Measurements from ENCODE around the gene MARCHF9.
"Not testable (repeated sequence)": the region's sequence is repeated elsewhere in the genome, so short reads cannot be mapped to it uniquely, and the experiment has no call there.

MARCHF9 gene

DNA sequence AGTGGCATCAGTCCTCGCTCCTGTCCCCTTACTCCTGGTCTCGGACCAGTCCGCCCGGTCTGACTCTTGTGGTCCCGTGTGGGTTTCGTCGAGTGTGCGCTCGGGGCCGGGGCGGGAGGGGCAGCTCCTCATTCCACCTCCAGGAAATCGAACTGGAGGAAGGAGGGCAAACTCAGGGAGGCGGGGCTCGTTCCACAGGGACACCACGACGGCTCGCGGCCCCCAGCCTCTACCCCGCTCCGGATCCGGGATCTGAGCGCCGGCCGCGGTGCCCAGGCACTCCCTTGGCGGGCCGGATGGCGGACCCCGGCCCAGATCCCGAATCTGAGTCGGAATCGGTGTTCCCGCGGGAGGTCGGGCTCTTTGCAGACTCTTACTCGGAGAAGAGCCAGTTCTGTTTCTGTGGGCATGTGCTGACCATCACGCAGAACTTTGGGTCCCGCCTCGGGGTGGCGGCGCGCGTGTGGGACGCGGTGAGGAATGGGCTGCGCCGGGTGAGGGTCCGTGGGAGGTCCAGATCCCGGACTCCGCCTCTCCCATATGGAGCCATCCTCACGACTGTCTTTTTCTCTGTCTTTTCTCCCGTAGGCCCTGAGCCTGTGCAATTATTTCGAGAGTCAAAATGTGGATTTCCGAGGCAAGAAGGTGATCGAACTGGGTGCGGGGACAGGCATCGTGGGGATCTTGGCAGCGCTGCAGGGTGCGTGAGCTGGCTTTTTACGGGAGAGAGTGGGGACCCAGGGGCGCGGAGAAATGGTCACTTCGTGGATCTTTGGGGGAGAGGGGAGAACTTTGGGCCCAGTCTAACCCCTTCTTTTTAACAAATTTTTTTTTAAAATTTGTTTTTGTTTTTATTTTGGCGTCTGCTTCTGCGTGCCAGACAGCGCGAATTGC, 17.8 kb downstream of the MARCHF9 start, which contains the start of gene EEF1AKMT3:
TSS of gene EEF1AKMT3 (plus strand) at position 186 of the 894 bp plus-strand sequence. CDS start at position 297, 111 bp downstream.
- peak; percentile 18 for DNase-seq

DNA sequence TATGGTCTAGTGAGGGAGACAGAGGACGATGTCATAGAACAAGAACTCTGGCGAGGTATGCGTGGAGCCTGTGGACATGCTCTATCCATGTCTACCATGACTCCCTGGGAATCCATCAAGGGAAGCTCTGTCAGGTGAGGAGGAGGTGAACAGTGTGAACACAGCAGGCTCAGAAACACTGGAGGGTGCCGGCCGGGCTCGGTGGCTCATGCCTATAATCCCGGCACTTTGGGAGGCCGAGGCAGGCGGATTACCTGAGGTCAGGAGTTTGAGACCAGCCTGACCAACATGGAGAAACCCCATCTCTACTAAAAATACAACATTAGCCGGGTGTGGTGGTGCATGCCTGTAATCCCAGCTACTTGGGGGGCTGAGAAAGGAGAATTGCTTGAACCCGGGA, 19.7 kb downstream of the MARCHF9 start:
- DNase-seq, result not testable (repeated sequence)

DNA sequence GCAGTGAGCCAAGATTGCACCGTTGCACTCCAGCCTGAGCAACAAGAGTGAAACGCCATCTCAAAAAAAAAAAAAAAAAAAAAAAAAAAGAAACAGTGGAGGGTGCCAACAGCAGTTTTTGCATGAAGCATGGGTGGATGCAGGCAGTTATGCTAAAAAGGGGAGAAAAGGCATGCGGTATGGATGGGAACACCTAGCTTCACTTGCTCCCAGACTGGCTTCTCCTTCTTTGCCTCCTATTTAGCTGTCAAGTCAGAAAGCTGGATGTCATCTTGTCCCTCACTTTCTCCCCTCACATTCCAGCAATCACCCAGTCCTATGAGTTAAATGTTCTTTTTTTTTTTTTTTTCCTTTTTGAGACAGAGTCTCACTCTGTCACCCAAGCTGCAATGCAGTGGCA, 20.1 kb downstream of the MARCHF9 start:
- DNase-seq, result no peak

DNA sequence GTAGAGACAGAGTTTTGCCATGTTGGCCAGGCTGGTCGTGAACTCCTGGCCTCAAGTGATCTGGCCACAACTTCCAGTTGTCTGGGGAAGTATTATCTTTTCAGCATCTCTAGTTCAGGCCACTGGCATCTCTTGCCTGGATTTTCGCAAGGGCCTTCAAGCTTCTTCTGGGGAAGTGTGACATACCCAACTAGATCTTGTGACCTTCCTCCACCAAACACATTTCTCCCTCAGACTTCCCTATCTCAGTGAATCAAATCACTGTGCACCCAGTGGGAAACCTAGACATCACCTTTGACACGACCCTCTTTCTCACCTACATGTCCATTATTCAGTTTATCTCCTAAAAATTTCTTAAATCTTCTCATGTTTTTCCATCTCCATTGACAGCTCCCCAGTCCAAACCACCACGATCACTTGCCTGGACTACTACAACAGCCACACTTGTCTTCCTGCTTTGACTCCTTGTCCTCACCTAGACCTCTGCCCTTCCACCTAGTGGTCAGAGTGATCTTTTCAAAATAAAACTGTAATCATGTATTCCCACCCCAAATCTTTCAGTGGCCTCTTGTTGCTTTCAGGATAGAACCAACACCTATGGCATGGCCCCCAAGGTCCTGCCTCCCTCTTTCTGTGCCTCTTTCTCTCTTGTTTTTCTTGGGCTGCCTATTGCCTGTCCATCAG, 20.8 kb downstream of the MARCHF9 start:
- DNase-seq, result no peak

DNA sequence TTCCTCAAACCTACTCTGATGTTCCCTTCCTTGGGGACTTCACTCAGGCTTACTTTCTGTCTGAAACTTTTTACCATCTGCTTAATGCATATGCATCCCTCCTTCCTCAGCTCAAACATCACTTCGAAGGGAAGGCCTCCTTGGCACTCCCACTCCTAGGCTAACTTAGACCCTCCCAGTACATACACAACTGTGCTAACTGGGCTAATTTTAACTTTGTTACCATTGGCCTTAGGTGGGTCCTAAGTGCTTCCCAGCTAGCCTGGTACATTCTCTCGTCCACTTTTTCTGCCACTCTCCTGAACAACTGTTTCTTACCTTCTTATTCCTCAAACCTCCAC, 21.3 kb downstream of the MARCHF9 start:
- no peak for DNase-seq

DNA sequence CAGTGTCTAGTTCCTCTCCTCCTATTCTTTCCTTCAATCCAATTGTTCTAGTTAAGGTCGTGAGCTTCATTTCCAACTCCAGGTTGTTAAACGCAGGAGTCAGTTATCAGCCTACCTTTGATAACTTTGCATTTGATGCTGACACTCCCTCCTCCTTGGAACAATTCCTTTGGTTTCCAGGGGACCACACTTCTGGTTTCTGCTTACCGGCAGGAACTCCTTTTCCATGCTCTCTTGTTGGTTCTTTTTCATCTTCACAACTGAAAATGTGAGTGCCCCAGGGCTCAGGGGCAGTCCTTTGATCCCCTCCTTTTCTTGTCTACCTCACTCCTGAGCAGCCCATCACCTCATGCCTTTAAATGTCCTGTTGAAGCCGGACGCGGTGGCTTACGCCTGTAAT, 22.5 kb downstream of the MARCHF9 start:
- DNase-seq, result no peak

DNA sequence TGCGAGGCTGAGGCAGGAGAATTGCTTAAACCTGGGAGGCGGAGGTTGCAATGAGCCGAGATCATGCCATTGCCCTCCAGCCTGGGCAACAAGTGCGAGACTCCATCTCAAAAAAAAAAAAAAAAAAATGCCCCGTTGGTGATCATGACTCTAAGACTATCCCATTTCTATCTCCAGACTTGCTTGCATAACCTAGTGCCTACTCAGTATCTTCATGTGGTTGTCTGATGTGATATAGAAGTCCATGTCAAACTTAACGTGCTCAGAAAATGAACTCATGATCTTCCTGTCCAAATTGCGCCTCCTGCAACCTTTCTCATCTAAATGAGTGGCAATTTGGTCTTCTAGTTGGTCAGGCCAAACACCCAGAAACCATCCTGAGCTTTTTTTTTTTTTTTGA, 23.0 kb downstream of the MARCHF9 start:
- DNase-seq, result no peak

DNA sequence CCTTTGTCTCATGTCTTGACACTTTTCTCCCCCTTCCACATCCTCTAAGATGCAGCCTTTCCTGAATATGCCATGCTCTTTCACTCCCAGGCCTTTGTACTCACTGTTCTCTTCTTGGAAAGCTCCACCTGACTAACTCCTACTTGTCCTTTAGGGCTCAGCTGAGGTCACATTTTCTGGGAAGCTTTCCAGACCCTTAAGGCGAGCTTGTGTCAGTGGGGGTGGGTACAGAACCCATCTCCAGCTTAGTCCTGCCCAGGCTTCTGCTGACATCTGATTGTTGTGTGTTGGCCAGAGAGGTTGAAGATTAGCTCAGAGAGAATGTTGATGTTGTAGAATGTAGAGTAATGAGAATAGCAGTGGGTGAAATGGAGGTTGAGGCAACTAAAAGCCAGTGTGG, 24.8 kb downstream of the MARCHF9 start:
- no peak for DNase-seq

DNA sequence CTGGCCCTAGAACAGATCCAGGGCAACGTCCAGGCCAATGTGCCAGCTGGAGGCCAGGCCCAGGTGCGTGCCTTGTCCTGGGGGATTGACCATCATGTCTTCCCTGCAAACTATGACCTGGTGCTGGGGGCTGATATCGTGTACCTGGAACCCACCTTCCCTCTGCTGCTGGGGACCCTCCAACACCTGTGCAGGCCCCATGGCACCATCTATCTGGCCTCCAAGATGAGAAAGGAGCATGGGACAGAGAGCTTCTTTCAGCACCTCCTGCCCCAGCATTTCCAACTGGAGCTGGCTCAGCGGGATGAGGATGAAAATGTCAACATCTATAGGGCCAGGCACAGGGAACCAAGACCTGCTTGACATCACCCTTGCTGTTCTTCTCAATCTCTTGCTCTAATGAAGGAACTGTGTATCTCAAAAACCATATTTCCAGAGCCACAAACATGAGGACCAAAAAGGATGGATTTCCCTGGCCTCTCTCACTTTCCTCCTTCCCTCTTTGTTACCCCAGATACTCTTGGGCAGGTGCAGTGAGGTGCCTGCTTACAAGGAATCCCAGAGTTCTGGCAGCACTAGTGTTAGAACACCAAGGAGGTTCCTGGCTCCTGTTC, 25.5 kb downstream of the MARCHF9 start:
- no peak for DNase-seq

DNA sequence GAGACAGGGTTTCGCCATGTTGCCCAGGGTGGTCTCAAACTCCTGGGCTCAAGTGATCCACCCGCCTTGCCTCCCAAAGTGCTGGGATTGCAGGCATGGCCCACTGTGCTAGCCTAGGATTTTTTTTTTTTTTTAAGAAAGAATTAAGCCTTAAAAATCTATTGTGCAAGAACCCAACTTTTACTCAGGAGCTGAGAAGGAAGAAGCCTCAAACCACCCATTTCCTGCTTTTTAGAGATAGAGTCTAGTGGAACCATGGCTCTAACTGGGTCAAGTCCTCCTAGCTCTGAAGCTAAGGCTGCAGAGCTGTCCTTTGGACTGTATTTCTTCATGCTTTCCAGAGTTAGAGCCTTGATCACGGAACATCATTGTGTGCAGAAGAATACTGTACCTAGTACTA, 26.3 kb downstream of the MARCHF9 start:
- peak; percentile 24 for DNase-seq

DNA sequence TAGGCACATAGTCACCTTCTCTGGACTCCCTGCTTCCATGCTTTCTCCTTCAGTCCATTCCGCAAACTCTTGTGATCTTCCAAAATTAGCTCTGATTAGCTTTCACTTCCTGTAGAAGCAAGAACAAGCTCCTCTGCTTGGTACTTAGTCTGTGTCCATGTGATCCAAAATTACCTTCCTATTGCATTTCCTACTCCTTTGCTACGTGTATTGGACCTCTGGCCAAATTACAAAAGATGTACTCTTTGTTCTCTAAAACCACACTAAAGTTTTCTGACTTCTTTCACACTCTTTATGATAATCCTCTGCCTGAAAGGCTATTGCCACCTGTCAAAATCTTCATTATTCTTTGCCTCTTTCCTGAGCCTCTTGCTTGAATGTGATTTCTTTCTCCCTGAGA, 26.9 kb downstream of the MARCHF9 start:
- DNase-seq, result no peak

DNA sequence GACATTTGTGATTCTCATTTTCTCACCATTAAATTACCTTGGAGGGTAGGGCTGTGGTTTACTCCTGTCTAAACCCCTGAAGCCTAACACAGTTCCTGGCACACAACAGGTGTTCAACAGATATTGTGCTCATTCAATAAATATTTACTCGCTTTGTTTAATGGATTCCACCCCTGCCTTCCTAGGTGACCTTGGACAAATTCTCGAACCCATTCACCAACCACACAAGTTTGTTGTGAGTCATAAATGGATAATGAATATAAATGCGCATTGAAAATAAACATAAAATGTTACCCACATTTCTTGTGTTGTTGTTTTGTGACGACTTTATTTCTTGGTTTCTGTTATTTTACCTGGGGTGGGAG, 27.3 kb downstream of the MARCHF9 start:
- DNase-seq, result no peak

DNA sequence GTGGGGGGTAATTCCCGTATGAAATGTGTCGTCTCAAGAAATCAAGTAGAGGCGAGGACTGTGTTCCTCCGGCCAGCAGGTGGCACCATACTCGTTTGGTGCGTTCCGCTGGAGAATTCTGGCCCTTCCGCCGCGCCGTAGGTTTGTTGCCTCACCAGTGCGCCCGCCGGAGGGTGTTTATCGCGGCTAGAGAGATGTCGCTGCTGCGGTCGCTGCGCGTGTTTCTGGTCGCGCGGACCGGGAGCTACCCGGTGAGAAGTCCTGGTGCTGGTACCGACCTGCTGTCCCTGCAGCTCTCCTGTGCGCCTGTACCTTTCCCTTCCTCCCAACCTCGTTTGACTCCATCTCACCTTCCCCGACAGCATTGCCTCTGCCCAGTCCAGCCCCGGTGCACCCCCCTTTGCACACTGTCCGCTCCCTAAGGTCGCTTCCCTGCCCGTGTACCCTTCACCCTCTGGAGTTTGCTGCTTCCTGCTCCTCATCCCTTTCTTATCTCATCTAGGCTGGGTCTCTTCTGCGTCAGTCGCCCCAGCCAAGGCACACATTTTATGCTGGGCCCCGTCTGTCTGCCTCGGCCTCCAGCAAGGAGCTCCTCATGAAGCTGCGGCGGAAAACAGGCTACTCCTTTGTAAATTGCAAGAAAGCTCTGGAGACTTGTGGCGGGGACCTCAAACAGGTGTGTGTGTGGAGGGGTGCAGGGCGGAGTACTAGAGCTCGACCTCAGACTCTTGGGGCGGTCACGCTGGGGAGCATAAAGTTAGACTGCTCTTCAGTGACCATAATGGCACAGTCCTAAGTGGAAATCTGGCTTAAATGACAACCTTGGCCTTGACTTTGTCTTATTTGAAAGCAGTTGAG, 27.9 kb downstream of the MARCHF9 start, which contains the start of gene TSFM:
TSS of gene TSFM (plus strand) at position 180 of the 858 bp plus-strand sequence. CDS start at position 195, 15 bp downstream.
- peak; percentile 96 for DNase-seq

DNA sequence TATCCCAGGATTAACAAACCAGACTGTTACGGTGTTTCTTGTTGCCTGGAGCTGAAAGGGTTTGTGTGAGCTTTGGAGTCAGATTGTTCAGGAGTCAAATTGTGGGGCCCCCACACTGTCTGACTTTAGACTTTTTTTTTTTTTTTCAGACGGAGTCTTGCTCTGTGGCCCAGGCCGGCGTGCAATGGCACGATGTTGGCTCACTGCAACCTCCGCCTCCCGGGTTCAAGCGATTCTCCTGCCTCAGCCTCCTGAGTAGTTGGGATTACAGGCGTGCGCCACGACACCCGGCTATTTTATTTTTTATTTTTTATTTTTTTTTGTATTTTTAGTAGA, 28.5 kb downstream of the MARCHF9 start:
- DNase-seq, result no peak

DNA sequence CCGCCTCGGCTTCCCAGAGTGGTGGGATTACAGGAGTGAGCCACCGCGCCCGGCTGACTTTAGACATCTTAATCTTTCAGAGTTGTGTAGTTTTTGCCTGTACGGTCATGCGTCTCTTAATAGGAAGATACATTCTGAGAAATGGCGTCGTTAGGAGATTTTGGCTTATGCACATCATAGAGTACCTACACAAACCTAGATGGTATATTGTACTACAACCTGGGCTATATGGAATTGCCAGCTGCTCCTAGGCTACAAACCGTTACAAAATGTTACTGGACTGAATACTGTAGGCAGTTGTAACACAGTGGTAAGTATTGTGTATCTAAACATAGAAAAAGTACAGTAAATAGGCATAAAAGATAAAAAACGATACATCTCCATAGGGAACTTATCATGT, 29.0 kb downstream of the MARCHF9 start:
- DNase-seq, result no peak

DNA sequence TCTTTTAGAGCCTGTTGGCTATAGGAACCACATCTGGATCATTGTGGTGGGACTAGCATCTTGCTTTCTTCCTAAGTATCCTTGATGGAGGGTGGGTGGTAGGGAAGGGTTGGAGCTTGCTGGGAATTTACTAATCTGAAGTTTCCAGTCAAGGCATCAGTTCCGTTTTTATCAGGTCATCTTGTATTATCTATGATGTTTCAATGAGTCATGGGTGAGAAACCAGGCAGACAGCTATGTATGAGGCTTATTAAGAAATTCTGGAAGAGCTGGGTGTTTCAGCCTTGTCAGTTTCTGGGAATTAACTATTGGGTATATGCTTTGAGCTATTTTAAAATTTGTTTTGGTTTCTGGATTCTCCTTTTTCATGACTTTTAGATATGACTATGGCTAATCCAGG, 39.0 kb downstream of the MARCHF9 start:
- DNase-seq, result no peak

DNA sequence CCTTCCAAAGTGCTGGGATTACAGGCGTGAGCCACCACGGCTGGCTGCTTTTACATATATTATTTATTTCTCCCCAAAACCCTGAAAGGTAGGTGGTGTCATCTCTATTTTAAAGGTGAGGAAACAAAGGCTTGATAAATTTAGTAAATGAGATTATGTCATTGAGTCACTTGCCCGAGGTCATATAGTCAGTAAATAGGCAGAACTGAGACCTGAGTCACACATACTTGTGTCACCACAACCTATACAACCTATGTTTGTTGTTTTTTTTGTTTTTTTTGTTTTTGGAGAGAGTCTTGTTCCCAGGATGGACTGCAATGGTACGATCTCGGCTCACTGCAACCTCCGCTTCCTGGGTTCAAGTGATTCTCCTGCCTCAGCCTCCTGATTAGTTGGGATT, 40.5 kb downstream of the MARCHF9 start:
- no peak for DNase-seq

DNA sequence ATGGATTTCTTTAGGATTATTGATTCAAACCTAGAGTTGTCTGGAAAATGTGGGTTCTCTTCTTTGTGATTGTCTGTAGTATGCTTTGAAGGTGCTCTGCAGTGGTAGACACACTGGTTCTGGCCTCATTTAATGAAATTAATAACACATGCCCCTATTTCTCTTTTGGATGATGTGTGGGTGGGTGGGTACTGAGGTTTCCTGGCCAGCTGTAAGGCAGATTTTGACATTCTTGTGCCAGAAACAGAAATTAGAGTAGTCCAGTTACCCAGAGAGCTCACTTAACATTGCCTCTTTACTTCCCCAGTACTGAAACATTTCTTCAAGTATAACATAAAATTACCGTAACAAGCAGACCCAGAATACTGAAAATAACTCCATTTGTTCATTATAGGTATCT, 42.1 kb downstream of the MARCHF9 start:
- no peak for DNase-seq

DNA sequence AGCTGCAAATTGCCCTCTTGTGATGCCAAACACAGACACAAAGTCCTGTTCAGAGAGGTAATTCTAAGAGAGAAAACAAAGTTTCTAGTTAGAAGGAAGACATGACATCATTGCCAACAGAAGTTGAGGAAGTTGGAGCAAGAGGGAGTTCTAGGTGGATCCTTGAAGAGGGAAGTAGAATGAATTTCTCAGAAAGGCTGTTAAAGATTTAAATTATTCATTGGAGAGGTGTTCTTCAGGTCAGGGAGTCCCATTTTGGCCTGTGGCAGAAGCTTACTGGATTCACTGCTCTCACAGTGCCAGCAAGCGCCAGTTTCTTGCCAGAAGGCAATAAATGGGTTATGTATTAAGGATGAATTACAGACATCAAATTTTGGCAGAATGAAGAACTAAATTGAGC, 43.0 kb downstream of the MARCHF9 start:
- DNase-seq, result no peak

DNA sequence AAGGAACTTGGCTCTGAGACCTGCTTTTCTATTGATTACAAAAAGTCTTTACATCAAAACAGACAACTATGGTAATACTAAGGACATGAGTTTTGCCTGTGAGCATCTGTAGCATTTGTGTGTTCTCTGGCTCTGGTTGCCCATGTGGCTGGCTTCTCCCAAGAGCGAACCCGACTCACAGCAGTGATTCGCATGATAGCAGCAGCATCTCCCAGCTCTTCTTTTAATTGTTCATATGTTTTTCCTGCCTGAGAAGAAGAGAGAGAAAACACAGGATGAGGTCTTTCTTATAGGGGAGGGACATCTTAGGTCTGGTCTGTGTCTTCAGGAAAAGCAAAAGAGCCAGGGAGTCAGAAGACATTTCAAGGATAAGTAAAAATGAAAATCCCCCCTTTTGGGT, 46.1 kb downstream of the MARCHF9 start:
- no peak for DNase-seq

DNA sequence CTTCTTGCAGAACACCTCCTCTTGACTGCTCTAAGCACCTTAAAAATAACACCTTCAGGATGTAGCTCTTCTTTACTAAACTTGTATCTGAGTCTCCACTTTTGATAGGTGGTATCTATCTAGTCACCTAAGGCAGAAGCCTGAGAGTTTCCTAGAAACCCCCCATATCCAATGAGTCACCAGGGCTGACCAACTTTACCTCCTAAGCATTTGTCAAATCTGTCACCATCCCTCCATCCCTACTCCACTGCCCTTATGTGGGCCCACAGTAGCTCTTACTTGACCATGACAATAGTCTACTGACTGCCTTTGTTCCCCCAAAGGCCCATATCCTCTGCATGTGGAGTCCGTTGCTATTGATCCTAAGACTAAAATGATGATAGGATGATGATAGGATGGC, 47.7 kb downstream of the MARCHF9 start:
- no peak for DNase-seq

DNA sequence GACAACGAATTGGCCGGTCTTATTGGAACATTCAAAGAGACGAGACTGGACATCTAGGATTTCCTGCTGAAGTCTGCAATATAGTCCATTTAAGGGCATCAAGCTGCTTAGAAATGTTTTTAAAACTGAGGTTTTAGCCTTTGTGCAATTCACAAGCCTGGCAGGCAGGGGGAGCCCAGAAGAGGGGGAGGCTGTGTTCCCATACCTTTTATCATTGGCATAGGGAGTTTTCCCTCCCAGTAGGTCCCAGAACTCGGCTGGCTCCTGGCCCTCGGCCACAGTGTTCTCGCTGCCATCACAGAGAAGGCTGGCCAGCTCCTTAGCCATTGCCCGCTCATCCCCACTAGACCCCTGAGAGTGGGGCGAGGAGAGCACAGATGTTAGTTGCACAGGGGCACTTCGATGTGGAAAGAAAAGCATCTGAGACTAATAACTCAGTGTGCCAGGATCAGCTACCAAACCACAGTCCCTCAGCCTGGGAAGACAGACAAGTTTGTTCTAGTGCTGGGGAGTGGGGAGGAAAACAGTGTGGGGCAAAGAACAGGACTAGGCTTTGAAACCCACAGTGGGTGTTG, 48.5 kb downstream of the MARCHF9 start:
- DNase-seq, result peak; percentile 31

DNA sequence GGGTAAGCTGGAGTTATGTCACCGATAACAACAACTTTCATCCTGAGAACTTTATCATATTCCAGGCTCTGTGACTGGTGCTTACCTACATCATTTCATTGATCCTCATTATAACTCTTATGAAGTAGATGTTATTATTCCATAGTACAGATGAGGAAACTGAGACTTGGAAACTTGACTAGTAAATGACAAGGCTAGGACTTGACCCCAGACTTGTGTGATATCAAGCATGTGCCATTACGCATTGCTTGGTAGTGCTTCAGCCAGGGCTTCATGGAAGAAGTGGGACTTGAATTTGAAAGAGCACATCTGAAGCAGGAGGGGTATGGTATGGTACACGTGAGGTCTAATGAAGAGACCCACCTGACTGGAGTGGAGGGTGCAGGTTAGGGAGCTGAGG, 51.8 kb downstream of the MARCHF9 start:
- DNase-seq, result no peak
